Ovary (tissue), 3 donors: Measurements from ENCODE around the gene MAOB.

ENCODE experiments used
- POLR2A ChIP-seq: fragments of 450-650 bp; IDR thresholded peaks from one replicate; pipeline ENCODE4 v1.6.1; 2017; ENCODE audit warnings: antibody characterized with exemption, mild to moderate bottlenecking, moderate library complexity
- TF ChIP-seq, protein P1 (sequence below), 3 donors: fragments of 450-650 bp in 2 of 3; fragments of 200-600 bp in 1 of 3; IDR thresholded peaks; one replicate each; pipeline versions ENCODE4 v1.5.1 to v1.8.0; 2016 to 2022; ENCODE audit warnings: antibody characterized with exemption in 3 of 3, mild to moderate bottlenecking in 1 of 3
- donor health status: DM: no; HTN: no; CAD: no.

DNA sequence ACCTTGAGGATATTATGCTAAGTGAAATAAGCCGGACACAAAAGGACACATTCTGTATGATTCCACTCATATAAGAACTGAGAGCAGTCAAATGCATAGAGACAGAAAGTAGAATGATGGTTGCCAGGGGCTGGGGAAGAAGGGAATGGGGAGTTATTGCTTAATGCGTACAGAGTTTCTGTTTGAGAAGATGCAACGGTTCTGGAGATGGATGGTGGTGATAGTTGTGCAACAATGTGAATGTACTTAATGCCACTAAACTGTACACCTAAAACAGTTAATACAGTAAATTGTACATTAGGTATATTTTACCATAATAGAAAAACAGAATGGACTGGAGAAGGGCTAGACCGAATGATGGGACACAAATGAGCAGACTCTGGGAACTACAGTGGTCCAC, 15.8 kb downstream of the MAOB start:
- no peak for TF ChIP-seq POLR2A
- TF ChIP-seq, protein P1, sequence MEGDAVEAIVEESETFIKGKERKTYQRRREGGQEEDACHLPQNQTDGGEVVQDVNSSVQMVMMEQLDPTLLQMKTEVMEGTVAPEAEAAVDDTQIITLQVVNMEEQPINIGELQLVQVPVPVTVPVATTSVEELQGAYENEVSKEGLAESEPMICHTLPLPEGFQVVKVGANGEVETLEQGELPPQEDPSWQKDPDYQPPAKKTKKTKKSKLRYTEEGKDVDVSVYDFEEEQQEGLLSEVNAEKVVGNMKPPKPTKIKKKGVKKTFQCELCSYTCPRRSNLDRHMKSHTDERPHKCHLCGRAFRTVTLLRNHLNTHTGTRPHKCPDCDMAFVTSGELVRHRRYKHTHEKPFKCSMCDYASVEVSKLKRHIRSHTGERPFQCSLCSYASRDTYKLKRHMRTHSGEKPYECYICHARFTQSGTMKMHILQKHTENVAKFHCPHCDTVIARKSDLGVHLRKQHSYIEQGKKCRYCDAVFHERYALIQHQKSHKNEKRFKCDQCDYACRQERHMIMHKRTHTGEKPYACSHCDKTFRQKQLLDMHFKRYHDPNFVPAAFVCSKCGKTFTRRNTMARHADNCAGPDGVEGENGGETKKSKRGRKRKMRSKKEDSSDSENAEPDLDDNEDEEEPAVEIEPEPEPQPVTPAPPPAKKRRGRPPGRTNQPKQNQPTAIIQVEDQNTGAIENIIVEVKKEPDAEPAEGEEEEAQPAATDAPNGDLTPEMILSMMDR (IDR thresholded peaks at IDR 0.05) = no peak
